ENCODE results near the gene PPARD.
"Not testable (repeated sequence)": the region's sequence is repeated elsewhere in the genome, so short reads cannot be mapped to it uniquely, and the experiment has no call there.

Gene PPARD

DNA sequence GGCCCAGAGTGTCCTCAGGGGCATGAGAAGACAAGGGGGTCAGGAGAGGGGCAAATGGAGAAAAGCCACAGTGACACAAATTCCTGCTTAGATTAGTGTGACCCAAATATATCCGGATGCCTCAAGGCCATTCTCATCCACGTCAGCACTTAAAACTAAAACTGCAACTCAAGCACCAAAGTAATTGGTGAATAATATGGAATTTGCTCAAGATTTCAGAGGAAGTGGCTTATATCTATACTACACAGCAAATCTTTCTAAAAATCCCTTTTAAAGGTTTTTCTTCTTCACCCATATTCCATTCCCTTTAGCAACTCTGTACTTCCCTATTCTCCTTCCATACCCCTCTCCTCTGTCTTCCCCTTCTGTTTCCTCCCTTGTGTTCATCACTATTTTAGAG, 29.6 kb upstream of the PPARD start:
- no peak for DNase-seq

DNA sequence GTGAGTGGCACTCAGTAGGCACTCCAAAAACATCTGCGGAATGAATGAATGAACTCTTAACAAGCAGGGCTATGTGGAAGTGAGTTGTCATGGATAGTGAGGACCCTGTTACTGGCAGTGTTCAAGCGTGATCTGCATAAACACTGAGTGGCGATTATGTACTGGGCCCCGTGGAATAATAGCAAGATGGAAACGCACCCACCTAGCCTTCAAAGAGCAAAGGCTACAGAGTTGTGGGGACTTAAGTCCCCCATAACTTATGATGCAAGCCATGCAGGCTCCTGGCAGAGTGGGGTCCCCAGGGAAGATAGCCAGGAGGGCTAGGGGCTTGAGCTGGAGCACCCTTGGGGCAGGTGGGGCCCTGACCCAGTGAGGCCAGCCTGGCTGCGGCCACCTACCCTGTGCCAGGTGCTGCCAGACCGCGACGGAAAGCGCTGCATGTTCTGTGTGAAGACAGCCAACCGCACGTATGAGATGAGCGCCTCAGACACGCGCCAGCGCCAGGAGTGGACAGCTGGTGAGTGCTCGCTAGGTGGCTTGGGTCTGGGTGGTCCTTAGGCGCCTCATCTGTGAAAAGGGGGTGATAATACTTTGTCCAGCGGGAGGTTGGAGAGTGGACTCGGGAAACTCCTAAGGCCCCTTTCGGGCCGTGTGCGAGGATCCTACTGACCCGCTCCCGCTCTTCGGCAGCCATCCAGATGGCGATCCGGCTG, 24.7 kb upstream of the PPARD start:
- DNase-seq: no peak

DNA sequence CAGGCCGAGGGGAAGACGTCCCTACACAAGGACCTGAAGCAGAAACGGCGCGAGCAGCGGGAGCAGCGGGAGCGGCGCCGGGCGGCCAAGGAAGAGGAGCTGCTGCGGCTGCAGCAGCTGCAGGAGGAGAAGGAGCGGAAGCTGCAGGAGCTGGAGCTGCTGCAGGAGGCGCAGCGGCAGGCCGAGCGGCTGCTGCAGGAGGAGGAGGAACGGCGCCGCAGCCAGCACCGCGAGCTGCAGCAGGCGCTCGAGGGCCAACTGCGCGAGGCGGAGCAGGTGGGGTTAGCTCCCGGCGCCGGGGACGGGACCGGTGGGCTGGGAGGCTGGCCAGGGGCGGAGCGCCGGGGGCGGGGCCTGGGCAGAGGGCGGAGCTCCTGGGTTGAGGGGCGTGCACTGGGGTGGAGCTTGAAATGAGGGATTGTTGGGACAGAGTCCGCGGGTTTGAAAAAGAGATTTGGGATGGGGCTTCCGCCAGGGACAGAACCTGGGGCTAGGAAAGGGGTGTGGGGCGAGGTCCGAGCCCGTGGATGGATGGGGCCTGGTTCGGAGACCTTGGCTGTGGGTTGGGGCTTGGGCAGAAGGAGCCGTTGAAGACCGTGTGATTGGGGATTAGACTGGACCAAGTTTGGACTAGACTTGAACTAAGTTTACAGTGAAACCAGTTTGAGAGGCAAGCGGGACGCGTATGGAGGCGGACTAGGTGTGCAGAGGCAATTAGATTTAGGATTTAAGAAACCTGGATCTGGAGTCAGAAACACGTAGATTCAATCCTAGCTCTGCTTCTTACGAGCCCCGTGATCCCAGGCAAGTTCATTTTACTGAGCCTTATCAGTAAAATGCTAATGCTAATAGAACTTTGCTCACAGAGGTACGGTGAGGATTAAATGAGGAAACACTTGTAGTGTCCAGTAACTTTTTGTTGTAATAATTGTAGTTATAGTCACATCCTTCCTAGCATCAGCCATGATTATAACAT, 23.9 kb upstream of the PPARD start:
- no peak for DNase-seq

DNA sequence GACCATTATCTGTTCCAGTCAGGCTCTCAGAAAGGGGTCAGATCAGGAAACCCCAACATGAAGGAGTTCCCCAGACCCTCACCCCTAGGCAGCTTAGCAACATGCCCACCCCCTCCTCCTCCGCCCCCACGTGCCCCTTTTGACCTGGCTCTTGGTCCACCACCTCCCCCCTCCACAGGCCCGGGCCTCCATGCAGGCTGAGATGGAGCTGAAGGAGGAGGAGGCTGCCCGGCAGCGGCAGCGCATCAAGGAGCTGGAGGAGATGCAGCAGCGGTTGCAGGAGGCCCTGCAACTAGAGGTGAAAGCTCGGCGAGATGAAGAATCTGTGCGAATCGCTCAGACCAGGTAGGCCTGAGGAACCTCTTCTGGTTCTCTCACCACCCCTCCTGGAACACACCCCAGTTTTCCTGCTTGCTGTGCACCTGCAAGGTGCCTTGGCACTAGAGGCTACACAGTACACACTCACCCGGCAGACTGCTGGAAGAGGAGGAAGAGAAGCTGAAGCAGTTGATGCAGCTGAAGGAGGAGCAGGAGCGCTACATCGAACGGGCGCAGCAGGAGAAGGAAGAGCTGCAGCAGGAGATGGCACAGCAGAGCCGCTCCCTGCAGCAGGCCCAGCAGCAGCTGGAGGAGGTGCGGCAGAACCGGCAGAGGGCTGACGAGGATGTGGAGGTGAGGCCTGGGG, 22.9 kb upstream of the PPARD start:
- no peak for DNase-seq

DNA sequence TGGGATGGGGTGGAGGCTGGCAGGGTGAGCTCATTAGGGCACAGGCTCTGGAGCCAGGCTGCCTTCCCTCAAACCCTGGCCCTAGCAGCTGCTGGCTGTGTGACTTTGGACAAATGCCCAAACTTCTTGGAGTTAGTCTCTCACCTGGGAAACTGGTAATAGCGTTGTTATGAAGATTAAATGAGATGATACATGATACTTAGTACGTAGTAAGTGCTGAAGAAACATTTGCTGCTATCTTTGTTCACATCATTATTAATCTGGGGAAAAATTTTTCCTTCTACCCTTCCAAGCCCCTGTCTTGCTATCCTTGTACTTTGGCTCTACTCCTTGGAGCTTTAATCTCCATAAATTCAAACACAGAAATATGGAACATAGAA, 22.3 kb upstream of the PPARD start:
- no peak for DNase-seq

DNA sequence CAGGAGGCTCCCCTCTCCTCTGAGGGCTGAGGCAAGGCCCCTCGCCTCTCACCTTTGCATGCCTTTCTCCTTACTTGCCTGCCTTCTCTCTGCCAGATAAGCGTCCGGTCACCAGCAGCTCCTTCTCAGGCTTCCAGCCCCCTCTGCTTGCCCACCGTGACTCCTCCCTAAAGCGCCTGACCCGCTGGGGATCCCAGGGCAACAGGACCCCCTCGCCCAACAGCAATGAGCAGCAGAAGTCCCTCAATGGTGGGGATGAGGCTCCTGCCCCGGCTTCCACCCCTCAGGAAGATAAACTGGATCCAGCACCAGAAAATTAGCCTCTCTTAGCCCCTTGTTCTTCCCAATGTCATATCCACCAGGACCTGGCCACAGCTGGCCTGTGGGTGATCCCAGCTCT, 21.3 kb upstream of the PPARD start:
- DNase-seq: no peak

DNA sequence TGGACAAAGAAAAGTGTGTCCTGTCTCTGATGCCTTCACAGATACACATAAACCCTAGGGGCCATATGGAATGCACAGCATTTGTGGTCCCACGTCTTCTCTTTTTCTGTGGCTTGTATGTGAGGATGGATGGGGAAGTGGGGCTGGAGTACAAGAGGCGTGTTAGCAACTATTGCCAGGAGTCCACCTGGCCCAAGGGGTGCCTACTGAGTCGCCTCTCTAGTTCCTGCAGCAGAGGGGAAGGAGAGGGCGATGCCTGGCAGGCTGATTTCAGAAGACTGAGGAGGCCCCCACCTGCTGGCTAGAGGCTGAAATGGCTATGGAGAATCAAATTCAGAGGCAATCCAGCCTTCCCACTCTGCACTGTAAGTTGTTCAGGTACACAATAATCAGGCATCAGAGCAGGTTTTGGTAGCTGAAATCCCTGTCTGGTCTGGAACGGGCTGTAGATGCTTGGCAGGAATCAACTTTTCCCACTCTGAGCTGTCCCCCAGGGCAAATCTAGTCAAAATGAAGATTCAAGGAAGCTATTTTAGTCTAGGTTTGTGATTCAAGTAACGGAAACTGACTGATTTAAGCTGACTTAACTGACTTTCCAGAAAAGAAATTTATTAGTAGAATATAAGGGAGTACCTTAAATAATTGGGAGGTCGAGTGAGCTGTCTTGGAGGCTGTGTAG, 14.9 kb upstream of the PPARD start:
- peak; percentile 26 to 57 (median 50) for DNase-seq

DNA sequence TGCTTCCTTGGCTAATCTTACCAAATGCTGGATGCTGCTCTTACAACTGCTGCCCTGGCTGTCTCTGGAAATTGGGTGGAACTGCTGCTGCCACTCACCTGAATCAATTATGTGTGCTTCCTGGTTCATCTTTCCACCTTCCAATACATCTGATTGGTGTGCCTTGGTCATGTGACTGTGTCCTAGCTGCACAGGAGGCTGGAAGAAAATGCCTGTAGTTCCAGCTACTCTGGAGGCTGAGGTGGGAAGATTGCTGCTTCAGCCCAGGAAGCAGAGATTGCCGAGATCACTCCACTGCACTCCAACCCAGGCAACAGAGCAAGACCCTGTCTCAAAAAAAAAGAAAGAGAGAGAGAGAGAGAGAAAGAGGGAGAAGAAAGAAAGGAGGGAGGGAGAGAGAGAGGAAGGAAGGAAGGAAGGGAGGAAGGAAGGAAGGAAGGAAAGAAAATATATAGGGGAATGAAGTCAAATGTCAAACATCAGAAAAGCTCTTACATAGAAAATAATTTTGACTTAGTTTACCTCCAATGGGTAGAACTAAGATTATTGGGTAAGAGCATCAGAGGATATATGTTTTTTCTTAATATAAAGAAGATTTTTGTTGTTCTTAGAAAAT, 14.1 kb upstream of the PPARD start:
- no peak for DNase-seq

DNA sequence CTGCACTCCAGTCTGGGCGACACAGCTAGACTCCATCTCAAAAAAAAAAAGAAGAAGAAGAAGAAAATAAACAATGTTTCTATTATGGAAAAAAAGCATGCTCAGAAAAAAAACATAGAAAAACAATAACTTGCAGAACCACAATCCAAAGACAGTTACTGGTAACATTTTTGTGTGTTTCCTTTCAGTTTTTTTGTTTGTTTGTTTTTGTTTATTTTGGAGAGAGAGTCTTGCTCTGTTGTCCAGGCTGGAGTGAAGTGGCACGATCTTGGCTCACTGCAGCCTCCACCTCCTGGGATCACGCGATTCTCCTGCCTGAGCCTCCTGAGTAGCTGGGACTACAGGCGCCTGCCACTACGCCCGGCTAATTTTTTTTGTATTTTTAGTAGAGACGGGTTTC, 13.4 kb upstream of the PPARD start:
- DNase-seq: not testable (repeated sequence)

DNA sequence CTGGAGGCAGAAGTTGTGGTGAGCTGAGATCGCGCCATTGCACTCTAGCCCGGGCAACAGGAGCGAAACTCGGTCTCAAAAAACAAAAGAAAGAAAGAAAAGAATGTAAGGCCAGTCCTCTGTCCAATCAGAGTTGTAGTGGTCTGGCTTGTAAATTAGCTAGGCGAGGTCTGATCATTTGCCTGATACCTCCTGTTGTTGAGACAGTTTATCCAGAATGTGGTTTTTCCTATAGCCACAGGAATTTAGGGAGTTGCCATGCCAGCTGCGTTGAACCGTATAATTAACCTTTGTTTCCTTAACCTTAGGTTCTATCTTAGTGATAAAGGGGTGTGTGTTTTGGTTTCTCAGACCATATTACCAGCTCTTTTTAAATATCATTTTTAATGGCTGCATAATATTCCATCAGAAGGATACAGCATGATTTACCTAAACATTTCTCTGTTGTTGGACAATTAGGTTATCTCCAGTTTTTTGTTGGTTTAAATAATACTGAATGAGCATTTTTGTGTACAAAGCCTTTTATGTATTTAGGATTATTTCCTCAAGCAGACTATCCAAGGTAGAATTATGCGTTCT, 11.7 kb upstream of the PPARD start:
- no peak for DNase-seq

DNA sequence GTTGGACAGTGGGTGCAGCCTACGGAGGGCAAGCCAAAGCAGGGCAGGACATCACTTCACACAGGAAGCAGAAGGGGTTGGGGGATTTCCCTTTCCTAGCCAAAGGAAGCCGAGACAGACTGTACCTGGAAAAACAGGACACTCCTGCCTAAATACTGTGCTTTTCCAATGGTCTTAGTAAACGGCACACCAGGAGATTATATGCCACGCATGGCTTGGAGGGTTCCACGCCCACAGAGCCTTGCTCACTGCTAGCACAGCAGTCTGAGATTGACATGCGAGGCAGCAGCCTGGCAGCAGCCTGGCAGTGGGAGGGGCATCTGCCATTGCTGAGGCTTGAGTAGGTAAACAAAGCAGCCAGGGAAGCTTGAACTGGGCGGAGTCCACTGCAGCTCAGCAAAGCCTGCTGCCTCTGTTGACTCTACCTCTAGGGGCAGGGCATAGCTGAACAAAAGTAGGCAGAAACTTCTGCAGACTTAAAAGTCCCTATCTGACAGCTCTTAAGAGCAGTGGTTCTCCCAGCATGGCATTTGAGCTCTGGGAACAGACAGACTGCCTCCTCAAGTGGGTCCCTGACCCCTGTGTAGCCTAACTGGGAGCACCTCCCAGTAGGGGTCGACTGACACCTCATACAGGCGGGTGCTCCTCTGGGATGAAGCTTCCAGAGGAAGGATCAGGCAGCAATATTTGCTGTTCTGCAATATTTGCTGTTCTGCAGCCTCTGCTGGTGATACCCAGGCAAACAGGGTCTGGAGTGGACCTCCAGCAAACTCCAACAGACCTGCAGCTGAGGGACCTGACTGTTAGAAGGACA, 10.1 kb upstream of the PPARD start:
- DNase-seq: peak in 2 of 4 experiments; percentile 29 to 39

DNA sequence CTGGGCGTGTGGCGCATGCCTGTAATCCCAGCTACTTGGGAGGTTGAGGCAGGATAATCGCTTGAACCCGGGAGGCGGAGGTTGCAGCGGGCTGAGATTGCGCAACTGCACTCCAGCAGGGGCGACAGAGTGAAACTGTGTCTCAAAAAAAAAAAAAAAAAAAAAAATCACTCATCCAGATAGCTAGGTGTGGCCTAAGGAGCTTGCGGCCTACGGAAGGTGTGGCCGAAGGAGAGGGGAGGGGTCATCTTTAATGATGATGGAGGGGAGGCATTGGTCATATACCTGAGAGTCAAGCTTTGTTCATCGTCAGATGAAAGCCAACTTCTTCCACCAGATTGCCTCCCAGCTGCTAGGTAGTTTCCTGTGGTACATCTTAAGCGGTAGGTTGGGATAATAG, 801 bp upstream of the PPARD start:
- DNase-seq: no peak

DNA sequence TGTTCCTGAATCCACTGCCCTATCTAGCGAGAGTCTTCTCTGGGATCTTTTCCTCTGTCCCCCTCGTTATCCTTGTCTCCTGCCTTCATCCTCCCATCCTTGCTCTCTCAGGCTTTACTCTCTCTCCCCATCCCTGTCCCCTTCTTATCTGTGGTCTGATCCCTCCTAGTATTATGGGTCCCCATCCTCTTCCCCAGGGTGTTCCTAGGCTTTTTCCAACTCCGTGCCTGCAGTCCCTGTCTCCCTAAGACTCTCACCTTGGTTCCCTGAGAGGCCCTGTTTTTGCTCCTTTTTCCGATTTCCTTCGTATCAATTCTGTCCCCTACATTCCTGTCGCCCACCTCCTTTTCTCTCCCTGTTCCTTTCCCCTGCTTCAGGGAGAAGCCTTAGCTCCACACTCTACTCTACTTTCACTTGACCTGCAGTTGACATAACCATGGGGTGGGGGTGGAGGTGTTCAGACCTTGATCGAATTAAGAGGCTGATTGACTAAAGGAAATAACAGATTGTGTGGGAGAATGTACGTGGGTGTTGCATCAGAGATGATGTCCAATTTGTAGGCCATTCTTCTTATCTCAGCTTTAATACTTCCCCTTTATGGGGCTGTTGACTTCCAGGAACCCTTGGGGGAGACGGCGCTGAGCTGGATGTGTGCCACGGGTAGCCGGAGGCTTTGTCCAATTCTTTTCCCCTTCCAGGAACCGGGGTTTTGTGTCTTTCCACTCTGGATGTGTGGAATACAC, 905 bp downstream of the PPARD start:
- no peak for DNase-seq

DNA sequence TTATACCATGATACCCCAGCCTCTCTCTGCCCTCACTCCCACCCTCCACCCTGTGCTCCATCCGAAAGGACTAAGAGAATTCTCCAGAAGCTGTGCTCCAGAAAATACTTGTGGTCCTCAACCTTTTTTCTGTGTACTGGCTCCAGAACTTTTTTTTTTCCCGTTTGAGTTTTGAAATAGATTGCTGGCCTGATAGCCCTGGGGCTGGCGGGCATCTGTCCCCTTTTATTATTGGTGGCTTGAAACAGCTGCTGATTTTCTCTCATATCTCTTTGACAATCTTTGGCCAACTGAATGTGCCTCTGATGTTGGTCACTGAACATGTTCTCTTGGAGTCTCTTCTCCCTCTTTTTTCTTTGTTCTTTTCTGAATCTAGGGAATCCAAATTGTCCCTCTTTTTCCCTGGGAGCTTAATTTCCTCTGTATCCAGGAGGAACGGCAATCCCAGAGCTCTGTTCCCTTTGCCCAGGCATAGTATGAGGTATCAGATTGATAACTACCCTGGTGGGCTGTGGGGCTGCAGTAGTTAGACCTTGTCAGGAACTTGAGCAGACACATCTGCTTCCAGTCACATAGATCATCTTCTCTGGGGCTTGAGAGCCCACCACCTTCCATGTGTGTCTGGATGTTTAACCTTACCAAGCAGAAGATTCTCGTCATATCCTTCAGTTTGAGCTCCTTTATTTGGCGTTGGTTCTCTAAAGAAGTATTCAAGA, 1.6 kb downstream of the PPARD start:
- DNase-seq: no peak

DNA sequence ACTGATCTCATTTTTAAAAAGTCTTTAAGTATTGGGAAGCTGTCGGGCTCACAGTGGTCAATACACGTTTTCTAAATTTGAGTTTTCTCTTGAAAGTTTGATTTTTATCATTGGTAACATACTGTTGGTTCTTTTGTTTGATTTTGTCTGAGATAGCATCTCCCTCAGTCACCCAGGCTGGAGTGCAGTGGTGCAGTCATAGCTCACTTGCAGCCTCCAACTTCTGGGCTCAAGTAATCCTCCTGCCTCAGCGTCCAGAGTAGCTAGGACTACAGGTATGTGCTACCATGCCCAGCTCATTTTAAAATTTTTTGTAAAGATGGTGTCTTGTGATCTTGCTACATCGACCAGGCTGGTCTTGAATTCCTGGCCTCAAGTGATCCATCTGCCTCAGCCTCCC, 9.1 kb downstream of the PPARD start:
- DNase-seq: no peak

DNA sequence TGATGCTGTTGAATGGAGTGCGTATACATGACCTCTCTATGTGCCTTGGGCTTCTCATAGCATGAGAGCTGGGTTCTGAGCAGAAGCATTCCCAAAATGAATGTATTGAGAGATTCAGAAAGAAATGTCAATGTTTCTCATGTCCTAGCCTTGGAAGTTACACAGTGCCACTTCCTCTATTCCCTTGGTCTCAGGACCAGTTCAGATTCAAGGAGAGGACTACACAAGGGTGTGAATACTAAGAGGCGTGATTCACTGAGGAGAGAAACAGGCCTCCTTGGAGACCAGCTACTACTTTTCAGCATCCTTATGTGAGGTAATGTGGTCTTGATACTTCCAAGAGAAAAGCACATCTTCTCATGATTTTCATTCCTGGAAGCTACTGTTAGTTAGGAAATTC, 10.4 kb downstream of the PPARD start:
- DNase-seq: no peak

DNA sequence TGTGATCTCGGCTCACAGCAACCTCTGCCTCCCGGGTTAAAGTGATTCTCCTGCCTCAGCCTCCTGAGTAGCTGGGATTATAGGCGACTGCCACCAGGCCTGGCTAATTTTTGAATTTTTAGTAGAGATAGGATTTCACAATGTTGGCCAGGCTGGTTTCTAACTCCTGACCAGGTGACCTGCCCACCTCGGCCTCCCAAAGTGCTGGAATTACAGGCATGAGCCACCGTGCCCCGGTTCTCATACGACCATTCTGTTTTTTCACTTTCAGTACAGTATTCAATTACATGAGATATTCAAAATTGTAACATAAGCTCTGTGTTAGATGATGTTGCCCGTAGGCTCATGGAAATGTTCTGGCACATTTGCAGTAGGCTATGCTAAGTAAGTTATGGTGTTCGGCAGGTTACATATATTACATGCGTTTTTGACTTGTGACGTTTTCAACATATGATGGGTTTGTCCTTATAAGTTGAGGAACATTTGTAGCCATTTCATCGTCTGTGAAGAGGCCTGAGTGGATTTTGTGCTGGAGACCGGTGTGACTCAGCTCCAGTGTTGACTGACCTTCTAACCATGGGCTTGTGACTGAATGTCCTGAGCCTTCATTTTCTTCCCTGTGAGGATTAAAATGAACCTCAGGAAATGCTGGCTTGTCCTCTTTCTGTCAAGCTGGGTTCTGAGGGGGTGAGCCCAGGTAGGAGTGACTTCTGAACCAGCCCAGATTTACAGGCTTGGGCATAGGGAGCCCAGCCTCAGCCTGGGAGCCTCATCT, 12.2 kb downstream of the PPARD start:
- DNase-seq: no peak

DNA sequence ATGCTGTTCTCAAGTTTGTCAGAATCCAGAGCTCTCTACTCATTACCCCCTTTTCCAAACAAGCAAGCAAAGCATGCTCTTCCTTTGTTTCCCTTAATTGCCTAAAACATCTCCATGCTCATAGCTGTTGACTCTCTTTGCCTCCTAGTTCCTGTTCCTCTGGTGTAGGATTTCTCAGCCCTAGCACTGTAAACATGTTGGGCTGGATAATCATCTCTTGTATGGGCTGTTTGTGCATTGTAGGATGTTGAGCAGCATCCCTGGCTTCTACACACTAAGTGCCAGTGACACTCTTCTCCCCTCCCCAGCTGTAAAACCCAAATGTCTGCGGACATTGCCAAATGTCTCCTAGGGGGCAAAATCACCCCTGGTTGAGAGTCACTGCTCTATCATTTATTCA, 14.0 kb downstream of the PPARD start:
- no peak for DNase-seq

DNA sequence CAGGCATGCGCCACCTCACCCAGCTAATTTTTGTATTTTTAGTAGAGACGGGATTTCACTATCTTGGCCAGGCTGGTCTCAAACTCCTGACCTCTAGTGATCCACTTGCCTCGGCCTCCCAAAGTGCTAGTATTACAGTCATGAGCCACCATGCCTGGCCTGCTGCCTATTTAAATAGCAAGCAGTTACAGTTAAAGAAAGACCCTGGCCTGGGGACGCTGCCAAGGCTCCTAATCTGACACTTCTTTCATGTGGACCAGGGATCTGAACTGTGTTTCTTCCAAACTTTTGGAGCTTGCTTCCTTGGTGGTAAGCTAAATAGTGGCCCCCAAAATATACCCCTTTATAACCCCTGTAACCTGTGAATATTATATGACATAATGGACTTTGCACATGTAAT, 15.3 kb downstream of the PPARD start:
- DNase-seq: no peak
